ENCODE data around the gene GLB1L2. TPM values are rescaled to one million over a fixed set of nuclear protein-coding genes. Genes with fewer than 3 reads are reported as not detected.
A peak's percentile ranks its signal among the peaks of the same experiment; 100 is the strongest.

Gene GLB1L2
- total RNA-seq, 1 experiment from 2014 or later, result 13.4 TPM

- DNase-seq (ENCODE audit: low read depth), result no peak
Measured at GRCh38 chr11:134349109-134349801, 17.5 kb downstream of the GLB1L2 start.

DNA sequence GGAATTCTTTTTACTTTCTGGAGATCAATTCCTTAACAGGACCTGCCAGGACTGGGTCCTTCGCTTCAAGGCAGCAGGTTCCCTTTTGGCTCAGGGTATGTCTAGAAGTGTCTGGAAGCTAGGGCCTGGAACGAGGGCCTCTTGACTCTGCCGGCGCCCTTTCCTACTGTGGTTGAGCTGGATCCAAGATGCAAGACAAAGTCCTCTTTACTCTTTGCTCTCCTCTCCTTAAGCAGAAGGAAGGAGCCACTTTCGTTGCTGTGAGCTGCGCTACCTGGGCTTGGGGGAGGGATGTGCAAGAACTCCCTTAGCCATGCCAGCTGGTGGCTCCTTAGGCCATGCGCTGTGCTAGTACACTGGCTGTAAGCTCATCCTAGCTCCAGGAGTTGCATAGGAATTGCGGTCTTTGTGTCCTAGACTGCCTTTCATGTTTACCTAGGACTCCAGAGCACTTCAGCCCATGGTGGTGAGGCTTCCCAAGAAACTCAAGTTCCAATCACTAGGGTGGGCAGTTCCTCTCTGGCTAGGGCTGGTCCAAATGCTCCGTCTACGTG, 18.1 kb downstream of the GLB1L2 start:
- DNase-seq (ENCODE audit: low read depth), result no peak

DNA sequence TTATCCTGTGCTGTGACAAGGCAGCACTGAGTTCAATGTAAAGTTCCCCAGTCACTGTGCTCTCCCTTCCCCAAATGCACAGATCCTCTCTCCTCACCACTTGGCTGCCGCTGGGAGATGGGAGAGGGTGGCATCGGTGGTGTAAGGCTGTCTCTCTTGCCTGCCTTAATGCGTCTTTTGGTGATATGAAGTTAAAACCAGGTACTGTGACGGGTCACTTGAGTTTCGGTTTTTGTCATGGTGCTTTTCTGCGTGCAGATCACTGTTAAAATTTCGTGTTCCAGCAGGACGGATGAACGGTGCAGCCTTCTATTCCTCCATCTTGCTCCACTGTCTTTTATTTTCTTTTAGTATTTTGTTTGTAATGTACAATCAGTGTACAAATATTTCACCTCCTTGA, 18.6 kb downstream of the GLB1L2 start:
- no peak for DNase-seq (ENCODE audit: low read depth)

DNA sequence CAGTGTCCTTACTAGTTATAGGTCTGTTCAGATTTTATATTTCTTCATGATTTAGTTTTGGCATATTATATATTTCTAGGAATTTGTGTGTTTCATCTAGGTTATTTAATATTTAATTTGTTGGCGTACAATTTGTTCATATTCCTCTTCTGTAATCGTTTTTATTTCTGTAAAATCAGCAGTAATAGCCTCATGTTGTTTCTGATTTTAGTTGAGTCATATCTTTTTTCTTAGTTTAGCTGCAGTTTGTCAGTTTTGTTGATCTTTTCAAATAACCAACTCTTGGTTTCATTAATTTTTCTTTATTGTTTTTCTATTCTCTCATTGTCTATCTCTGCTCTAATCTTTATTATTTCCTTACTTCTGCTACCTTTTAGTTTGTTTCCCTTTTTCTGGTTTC, 20.3 kb downstream of the GLB1L2 start:
- no peak for DNase-seq (ENCODE audit: low read depth)

- no peak for DNase-seq (ENCODE audit: low read depth)
Measured at GRCh38 chr11:134355136-134355535, 23.3 kb downstream of the GLB1L2 start.

DNA sequence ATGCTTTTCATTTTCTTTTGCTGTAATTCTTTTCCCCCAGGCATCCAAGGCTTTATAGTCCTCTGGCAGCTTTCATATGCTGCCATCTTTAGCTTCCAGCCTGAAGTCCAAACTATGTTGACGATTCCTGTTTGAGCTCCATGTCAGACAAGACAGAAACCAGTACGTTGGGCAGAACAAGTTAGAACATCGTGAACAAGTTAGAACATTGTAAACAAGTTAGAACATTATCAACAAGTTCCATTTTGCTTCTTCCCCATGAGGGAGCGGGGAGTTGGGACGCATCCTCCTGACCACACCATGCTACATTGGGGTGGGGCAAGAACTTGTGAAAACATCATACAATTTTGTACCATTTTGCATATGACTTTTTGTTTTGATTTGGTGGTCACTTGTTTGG, 23.9 kb downstream of the GLB1L2 start:
- no peak for DNase-seq (ENCODE audit: low read depth)

- no peak for DNase-seq (ENCODE audit: low read depth)
Measured at GRCh38 chr11:134356656-134357544, 25.1 kb downstream of the GLB1L2 start.

DNA sequence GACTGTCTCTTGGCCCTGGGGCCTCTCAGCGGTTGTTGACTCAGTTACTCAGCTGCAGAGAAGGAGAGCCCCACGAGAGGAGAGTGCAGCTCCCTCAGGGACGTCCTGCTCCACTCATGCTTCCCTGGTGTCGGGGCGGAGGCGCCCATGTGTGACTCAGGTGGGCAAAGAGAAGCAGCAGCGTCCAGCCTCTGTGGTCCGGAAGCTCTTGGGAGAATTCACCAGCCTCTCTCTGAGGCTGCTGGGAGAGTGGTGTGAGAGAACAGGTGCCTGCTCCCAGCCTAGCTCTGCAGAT, 25.7 kb downstream of the GLB1L2 start:
- no peak for DNase-seq (ENCODE audit: low read depth)

- DNase-seq (ENCODE audit: low read depth), result no peak
Measured at GRCh38 chr11:134358165-134358855, 26.5 kb downstream of the GLB1L2 start.

DNA sequence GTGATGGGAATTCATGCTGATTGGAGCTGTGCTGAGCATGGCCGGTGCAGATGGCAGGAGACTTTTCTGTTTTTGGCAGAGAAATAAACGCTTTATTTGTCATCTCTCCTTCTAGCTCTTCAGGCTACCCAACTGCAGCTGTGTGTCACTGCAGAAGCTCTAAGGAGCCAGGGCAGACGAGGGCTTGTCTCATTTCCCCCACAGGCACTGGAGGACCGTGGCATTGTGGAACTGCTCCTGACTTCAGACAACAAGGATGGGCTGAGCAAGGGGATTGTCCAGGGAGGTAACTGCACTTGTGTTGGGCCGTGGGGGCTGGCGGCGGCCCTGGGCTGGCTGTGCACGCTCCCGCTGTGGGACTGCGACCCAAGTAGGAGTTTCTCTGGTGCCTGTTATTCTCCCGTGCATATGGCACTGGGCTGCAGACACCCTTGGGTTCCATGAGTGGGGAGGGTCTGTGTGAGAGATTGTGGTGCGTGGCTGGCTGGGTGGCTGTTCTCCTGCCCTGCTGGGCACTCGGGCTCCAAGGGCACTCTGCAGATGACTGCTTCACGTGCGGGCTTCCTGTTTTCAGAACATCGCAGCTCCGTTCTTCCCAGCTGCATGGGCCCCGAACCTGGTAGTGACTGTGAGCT, 27.2 kb downstream of the GLB1L2 start:
- DNase-seq (ENCODE audit: low read depth), result no peak

- DNase-seq (ENCODE audit: low read depth), result no peak
Measured at GRCh38 chr11:134359646-134360045, 27.9 kb downstream of the GLB1L2 start.

DNA sequence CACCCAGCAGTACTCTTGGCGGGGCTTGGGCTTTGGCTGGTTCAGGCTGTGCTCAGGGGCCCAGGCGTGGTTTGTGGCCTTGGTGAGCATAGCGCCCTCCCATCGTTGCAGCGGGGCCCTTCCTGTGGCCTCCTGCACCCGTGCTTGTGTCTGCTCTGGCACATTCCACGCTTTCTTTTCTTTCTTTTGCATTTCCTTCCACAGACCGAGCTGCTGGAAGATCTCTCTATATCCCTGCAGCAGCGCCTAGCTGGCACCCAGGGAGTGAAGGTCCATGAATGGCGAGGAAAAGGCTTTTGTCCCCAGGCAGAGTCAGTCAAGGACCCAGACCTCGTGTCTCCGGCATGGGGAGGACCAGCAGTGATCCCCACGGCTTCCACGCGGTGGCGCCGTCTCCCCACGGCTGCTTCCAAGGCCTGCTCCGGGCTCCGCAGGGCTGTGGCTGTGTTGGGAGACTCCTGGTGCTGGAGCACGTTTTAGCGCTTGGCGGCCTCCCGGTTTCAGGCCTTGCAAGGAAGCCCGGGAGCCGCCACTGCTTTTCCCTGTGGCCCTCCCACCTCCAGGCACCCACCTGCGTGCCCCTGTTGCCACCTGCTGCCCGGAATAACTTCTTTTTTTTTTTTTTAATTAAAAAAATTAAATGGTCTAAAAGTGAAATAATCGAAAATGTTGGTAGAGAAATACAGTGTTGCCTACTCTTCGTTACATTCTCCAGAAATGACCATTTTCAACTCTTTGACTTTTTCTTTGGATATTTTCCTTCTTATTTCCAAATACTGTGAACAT, 28.5 kb downstream of the GLB1L2 start:
- peak; percentile 89 for DNase-seq (ENCODE audit: low read depth)

GRCh38 chr11:134361661-134362060, 29.9 kb downstream of the GLB1L2 start:
- no peak for DNase-seq (ENCODE audit: low read depth)

GRCh38 chr11:134362192-134362901, 30.6 kb downstream of the GLB1L2 start:
- DNase-seq (ENCODE audit: low read depth), result no peak

DNA sequence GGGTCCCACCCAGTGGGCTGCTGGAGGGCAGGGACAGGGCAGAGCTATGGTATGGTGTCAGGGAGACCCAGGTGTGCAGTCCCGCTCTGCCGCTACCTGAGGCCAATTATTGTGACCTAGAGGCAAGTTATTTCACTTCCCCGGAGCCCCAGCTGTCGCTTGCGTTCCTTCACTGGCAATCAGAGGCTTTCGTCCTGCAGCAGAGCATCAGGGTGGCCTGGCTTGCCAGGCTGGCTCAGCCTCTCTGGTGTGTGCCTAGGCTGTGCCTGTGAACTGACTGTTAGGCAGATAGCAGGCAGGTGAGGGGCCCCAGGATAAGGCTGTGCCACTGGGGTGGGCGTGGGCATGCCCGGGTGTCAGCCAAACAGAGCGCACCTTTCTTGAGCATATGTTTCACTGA, 31.4 kb downstream of the GLB1L2 start:
- no peak for DNase-seq (ENCODE audit: low read depth)

DNA sequence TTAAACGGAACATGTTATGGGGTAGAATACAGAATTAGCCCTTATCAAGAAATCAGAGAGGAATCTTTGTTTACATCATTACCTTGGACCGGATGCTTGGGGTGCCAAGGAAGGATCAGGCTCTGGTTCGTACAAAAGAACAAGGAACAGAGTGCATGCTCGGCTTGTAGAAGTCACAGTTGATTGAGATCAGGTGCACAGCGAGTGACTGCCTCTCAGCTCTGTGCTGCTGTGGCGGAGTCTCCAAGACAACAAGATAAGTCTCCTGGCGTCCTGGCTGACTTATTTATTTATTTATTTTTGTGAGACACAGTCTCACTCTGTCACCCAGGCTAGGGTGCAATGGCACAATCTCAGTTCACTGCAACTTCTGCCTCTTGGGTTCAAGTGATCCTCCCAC, 31.8 kb downstream of the GLB1L2 start:
- DNase-seq (ENCODE audit: low read depth), result no peak

DNA sequence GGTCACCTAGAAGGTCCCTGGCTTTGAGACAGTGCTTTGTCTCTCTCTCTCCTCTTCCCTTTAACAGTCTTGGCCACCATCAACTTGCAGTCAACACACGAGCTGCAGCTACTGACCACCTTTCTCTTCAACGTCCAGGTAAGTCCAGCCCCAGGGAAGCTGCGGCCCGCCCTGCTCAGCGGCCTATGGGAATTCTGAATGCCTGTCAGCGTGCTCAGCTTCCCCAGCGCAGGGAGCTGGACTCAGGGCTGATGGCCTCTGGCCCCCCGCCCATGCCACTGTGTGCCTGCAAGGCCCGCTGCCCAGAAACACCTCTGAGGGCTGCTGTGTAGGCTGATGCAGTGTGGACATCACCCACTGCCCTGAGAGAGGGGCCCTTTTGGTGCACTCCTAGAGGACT, 32.5 kb downstream of the GLB1L2 start:
- DNase-seq (ENCODE audit: low read depth), result no peak

DNA sequence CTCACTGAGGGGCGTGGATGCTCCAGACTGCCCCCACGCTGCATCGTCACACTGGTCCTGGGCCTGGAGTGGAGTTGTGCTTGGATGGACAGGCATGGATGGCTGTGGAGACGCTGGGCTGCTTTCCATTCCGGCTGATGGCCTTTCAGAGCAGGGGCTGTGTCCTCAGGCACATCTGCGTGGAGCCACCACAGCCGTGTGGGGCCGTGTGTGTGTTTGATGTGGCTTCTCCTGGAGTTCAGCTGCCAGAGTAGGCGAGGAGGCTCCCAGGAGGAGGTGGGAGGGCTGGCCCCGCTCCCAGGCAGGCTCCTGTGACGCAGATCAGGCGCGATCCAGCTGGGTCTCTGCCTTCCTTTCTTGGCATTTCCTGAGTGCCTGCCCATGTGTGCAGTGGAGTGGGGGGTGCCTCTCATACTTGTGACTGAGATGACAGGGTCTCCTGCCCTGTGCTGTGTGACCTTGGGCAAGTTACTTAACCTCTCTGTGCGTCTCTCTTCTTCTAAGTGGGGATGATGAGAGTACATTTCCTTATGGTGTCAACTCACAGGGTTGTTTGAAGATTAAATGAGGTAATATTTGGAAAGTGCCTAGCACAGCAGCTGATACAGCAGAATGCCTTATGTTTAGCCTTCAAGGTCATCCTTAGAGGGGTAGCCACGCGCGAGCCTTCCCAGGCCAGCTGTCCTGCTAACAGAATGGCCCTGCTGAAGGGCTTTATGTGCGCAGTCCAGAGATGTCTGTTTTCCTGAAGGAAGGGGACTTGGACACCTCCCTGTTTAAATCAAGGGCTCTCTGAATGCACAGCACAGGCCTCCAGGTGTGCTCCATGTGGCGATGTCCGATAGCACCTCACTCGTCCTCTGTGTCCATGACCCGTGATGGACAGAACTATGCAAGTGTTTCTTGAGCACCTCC, 33.5 kb downstream of the GLB1L2 start:
- no peak for DNase-seq (ENCODE audit: low read depth)

- no peak for DNase-seq (ENCODE audit: low read depth)
Measured at GRCh38 chr11:134366254-134366653, 34.5 kb downstream of the GLB1L2 start.
